Kidney tubule cell (primary cell): ENCODE data around the gene PITX2.

Source experiments
- DNase-seq: peaks from one replicate; pipeline ENCODE4 v3.0.0-alpha.2; 2018; ENCODE audit warnings: low spot score

Gene PITX2

DNA sequence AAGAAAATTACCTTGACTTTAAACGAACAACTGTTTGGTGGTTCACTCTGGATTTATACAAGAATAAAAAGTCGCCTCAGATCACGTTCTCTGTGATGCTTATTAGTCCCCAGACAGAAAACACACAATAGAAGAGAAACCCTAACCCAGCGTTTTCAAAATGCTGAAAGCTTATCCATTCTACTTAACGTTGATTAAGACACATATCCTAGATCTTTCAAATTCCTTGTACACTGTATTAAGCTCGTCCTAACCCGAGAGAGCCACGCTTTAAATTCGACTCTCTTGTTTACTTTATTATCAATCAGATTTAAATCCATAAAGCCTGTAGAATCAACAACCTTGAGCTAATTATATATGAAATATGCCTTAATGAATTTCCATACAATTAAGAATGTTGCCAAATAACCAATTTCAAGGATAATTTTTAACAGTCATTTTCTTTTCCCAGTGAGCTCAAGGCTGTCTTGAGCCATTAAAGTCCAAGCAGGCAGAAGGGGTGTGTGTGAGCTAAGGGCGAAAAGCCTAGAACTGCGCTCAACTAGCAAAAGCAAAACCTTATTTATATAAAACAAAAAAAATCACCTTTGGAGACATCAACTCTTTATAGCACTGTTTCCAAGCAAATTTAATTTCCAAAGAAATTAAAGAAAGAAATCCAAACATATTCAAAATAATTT lies 981 bp upstream of the PITX2 start:
- no peak for DNase-seq

DNA sequence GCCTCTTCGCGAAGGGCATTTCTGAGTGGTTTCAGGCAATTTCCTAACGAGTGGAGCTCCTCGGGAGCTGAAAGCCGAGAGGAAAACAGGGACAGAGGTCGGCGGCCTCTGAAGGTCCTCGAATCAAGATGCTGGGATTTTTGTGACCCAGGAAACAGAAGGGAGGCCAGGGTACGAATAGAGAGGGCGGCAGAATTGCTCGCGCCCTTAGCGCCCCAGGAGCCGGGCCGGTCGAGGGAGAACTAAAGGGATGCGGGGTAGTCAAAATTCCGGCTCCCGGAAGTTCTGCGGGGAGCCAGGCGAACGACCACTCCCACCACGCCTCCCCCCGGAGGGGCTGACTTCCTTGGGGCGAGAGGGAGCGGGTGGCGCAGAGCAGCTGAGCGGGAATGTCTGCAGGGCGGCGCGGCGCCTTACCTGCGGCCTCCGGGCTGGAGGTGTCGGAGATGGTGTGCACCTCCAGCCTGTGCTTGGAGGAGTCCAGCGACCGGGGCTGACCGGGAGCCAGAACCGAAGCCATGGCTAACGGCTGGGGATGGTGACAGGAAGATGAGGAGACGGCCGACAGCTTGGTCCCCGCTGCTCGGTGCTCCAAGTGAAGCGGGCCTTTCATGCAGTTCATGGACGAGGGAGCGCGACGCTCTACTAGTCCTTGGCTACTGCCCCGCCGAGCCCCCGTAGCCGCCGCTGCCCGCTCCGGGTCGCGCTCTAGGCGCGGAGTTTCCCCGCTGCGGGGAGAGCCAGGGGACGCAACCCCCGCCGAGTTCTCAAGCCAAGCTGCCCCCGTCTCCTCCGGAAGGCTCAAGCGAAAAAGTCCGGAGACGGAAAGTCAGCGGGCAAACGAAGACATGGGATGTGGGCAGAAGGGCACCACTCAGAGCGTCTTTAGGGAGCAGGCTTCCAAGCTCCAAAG lies 782 bp downstream of the PITX2 start:
- peak; percentile 5 for DNase-seq

DNA sequence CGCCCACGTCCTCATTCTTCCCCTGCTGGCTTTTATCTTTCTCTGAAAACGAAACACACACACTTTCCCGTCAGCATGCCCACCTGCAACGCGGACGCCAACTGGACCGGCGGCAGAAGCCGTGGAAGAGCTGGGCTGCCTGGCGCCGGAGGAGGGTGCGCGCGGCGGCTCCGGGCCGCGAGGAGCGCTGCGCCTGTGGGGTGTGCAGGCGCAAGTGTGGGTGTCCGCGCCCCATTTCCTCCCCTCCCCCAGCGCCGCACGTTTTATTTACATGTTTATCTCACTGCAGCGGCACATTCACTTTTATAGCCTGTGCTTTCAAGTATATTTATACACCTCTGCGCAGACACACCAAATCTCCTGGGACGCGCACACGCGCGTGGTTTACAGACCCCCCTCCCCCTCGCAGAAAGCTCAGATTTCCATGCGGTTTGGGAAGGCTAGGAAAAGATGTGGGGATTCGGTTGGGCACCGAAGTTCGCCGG lies 1.5 kb downstream of the PITX2 start:
- no peak for DNase-seq

DNA sequence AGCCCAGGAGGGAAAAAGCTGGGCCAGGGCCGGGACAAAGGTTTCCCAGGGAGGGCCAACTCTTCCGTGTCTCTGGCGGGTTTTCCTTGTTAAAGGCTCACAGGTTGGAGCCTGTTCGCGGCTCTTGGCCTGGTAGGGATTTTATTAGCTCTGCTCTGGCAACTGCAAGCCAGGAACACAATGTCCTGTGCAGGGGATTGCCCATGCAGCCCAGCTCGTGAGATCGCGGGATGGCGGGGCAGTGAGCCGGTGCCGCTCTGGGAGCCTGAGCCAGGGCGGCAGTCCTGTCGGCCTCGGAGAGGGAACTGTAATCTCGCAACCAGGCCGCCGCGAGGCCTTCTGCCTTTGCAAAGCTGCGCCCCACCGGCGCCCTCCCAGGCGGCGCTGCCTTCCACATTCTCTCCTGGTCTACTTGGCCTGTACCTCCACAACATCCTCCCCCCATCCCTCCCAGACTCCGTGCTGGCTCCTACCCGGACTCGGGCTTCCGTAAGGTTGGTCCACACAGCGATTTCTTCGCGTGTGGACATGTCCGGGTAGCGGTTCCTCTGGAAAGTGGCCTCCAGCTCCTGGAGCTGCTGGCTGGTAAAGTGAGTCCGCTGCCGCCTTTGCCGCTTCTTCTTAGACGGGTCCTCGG lies 2.1 kb downstream of the PITX2 start:
- peak; percentile 59 for DNase-seq

DNA sequence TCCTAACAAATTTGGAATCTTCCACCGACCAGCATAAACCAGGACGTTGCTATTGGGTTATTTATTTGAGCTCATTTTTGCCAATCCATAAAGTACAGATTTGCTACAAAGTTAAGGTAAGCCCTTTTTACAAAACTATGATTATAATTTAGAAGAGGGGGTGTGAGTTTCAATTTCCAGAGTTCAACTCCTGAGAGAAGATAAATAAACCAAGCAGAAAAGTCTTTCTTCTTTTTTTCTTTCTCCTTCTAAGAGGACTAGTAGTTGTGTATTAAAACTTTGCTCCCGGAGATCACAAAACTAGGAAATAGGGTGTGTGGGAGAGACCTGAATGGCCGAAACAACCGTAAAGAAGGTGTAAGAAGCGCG lies 2.6 kb downstream of the PITX2 start:
- DNase-seq, result no peak

DNA sequence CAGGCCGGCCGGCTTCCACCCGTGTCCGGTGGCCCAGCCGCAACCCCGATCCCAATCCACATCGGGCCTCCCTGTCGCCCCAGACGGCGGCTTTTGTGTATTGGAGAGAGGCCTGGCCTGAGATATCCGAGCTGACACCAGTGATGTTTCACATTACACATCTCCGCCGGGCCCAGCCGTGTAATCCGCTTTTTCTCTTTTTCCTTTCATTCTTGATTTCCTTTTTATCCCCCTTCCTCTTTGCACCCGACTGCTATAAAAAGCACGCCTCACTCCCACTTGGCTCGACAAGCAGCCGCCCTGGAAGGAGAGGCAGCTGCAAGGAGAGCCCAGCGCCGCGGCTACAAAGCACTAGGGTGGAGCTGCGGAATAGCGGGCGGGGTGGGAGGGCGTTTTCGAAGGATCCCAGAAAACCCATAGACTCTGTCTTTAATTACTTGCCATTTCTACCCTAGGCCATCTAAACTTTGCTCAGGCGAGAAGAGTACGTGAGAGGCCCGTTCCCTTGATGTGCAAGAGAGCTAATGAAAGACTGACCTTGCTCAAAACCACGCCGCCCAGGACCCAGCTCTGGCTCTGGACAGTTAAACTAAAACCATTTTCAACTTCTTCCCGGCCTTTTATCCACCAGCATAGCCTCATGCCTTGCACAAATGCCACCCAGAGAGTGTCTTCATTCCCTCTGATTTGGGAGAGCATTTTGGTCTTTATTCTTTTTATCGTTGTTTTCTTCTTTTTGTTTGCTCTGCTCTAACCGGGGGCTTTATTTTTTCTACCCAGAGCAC lies 3.2 kb downstream of the PITX2 start:
- no peak for DNase-seq

DNA sequence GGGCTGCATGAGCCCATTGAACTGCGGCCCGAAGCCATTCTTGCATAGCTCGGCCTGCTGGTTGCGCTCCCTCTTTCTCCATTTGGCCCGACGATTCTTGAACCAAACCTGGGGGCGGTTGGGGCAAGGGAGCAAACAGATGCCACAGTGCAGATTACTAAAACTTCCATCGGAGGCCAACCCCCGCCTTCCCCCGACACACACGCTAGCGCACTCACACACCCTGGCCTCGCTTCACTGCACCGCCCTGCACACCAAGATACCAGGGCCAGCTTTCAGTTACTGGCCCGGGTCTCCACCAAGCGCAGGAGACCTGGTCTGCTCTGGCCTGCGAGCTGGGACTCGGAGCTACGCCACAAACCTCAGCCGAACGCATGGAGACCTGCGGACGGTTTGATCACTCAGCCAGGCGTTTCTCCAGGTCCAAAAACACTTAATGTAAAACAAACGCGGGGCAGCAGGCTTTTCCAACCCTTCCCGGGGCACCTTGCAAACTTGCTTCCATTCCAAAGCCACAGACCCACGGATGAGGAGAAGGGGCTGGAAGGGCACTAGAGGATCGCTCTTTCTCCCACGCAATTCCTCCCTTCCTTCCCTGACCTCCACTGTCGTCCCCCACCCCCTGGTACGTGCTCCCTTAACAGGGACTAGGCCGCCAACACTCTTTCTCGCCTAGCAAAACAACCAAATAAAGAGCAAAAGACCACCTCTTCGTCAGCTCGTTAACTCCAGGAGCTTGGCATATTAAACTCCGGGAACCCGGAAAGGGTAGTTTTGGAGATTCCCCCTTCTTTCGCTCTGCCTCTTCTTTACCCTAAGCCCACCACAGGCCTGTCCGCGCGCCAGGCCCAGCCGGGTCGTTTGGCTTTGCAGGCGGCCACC lies 4.1 kb downstream of the PITX2 start:
- no peak for DNase-seq

DNA sequence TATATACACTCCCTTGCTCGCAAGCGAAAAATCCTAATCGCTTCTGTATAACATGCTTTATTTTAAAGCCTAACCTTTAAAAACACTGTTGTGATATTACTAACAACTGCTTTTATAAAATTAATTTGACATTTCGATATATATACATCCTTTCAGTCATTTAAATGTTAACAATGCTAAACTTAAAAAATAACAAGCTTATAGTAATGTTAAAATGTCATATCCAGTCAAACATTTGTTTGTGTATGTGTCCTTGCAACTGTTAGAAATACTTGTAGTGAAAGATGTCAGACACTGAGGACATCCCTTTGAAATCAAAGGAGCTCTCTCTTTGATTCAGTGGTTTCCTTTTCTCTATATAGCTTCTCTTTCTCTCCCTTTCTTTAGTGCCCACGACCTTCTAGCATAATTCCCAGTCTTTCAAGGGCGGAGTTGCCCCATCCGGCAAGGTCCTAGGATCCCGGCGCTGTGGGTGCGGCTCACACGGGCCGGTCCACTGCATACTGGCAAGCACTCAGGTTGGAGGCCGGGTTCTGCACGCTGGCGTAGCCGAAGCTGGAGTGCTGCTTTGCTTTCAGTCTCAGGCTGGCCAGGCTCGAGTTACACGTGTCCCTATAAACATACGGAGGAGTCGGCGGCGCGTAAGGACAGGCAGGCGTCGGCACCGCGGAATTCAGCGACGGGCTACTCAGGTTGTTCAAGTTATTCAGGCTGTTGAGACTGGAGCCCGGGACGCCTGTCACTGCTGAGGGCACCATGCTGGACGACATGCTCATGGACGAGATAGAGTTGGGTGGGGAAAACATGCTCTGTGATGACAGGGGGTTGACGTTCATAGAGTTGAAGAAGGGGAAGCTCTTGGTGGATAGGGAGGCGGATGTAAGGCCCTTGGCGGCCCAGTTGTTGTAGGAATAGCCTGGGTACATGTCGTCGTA lies 5.0 kb downstream of the PITX2 start:
- peak; percentile 29 for DNase-seq

DNA sequence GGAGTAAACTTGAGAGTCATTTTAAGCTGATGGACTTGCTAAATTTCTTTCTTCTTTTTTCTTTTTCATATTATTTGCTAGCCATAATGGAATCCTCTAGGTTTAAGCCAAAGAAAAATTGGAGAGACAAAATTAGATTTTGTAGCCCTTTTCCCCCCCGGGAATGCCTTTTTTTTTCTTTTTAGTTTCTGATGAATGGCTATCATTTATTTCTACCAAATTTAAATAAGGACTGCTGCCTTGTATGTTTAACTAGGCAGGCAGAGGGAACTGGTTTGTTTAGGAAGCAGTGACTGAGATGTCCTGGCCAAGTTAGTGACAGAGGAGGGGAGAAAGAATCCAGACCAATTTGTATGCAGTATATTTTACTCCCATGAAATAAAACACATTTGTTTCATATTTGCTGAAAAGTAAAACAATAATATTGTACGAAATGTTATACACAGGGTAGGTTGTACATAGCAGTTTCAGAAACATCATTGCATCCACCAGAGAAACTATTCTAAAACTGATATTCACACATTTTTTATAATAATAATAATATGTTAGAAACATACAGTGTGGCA lies 5.7 kb downstream of the PITX2 start:
- no peak for DNase-seq

DNA sequence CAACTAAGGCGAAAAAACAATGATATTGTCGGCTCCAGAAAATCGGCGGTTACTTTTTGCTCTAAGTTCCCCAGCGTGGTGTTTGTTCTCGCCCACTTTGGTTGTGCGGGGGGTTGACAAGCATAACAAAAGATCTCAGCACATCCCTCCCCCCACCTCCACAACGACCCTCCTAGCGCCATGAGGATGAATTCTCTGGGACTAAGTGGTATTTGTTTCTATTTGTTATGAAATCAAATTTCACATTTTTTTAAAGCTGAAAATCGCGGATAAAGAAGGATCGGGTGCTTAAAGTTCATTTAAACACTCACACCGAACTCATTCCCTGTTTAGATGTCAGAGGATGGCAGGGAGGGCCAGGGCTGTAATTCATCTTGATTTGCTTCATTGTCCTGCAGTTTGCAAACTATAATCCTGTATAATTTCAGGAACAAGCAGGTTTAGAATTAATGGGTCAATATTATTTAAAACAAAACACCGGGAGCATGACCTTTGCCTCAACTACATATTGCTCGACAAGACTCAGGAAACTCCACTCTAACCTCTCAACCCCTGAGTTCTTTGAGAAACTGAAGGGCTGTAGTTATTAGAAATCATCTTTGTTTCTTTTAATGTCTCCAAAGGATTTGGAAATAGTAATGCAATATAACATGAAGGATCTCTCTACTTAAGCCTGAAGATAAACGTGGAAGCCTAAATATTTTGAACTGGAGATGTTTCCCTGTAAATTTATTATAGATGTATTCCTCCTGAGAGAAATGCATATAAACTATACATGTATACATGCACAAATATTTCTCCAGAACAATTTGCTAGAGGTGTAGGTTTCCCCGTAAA lies 6.4 kb downstream of the PITX2 start:
- DNase-seq, result no peak

DNA sequence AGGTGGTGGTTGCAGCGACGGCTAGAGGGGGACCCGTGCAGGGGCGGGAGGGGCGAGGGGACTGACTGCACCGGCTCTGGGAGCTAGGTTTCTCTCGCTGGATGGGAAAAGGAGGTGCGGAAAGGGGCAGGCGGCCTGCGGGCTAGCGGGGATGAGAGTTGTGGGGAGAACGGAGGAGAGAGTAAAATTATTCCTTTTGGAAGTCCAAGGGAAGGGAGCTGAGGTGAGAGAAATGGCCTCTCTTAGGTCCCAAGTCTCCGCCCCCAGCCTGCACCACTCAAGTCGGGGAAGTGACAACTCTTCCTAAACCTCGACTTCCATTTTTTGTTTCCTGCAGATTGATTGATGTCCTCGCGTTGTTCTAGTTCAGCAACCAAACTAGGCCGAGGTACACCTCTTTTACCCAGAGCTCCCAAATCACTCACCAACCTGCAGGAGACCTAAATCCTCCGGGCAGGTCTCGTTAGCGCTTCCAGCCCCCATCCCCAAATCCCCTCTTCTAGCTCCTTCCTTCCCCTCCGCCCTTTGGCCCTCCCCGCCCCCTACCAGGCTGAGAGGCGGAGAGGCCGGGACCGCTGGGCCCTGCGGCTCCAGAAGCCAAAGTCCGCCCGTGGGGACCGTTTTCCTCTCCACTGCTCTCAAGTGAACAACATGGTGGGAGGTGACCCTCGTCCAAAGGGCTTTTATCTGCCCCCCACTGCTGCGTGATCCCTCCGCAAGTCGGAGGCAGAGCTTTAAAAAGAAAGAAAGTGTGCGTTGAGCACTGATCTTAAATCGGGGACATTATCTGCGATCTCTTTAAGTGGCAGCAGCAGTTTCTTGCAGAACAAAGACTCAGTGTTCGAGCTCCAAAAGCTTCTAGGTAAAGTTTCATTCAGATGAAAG lies 7.3 kb downstream of the PITX2 start:
- DNase-seq, result peak; percentile 6

DNA sequence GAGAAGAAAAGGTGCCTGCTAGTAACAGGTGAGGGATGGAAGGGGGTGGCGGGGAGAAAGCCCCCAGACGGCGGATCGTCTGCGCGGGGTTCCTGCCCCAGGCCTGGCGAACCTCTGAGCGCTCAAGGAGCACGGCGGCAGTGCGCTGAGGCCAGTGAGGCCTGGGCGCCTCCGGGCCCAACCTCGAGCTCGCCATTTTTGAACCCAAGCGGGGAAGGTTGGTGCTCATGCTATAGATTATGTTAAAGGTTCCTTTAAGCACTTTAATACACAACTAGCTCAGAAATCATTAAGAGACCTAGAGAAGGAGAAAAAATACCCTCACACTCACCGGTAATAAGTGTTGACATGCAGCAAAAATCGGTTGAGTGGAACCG lies 7.9 kb downstream of the PITX2 start:
- no peak for DNase-seq

DNA sequence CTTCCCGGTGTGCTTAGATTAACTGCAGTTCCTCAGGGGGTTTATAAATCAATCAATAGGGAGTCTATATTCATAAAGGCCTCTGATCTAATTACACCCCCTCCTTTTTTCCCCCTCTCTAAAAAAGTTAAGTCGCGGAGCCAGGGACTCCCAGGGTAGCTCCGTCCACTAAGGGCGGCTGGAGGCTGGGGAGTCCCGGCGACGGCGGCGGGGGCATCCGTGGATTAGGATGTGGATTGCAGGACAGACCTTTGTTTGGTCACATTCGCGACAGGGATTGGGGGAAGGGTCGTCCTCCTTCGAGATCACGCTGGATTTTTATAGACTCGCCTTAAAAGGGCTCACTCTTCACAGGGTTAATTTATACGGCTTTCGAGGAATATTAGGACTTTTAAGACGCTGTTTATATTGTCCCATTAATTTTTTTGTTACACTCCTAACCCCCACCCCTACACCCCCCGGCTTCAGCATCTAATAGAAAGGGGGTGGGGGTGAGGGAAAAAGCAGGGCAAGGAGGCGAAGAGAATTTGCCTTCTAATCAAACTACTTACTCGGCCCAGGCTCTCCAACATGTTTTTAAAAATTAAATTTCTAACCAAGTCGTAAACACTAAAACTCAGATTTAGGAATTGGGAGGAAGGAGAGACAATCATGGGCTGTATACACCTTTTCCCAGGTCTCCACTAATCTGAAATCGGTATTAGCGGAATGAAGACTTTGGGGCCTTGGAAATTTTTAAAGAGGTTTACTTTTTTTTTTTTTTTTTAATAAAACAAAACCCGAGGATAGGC lies 8.5 kb downstream of the PITX2 start:
- DNase-seq, result no peak

DNA sequence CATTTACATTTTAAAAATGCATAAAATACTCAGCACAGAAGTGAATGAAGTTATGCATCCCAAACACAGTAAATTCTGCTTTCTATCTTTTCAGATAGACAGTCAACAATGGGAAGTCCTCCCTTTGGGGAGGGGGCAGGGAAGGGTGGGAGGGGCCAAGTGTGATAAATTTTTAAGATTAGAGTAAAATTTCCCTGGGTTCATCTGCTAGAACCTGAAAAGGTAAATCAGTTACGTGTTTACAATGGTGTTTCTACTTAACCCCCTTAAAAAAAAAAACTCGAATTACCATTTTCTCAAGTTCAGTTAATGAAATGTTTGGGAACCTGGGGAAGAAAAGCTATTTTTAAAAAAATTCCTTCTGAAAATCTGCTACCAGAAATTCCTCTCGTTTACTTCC lies 9.1 kb downstream of the PITX2 start:
- DNase-seq, result no peak

DNA sequence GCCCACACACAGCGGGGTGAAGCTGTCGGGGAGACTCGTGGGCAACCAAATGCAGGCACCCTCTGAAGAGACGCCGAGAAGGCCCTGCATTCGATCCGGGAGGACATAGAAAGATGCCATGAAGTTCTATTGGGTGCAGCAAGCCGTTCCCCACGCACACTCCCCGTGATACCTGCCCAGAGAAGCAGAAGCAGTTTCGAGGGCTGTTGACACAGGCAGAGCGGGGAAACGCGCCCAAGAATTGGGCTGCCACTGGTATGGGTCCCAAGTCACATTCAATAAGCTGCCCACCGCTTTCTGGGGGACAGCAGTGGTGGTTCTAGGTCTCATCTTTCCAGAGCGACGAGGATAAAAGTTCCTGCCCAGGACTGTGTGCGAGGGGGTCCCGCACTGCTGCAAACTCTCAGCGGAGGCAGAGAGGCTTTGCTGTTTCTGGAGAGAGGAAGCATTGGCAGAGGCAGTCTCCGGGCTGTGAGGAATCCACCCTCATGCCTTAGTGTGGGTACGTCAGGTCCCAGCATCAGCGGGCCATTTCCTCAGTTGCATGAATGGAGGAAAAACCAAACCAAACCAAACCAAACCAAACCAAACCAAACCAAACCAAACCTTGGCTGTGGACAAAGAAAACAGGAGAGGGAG lies 10.1 kb downstream of the PITX2 start:
- DNase-seq, result no peak

DNA sequence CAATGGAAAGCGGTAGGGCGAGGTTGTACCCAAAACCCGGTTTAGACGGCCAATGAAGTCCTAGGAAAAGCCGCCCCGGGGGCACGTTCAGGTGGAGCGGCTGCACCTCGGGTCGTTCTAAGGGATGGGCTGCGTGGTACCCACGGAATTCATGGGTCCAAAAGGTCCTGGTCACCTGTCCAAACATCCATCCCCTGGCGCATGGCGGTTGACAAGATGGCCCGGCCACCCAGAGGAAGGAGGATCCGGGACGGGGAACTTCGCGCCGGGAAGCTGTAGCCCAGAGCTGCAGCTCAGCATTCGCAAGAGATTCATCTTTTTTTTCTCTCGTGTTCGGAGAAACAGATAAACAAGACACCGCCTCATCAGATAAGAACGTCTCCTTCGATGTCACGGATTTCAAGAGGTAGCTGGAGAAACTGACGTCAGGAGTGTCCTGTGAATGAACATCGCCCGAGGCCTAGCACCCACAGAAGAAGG lies 10.9 kb downstream of the PITX2 start:
- no peak for DNase-seq
